Neural crest cell (in vitro differentiated cells): ENCODE data around the gene MARCHF9. TPM values are rescaled to one million over a fixed set of nuclear protein-coding genes. Genes with fewer than 3 reads are reported as not detected.
"Not testable (repeated sequence)": the region's sequence is repeated elsewhere in the genome, so short reads cannot be mapped to it uniquely, and the experiment has no call there.

ENCODE experiments used
- DNase-seq: peaks from one replicate; pipeline ENCODE4 v3.0.0; 2021; ENCODE audit warnings: low read depth, mixed read lengths, low spot score
- H3K27ac Mint-ChIP-seq: one replicate; pipeline ENCODE4 v1.8.0; 2021; ENCODE audit warnings: mild to moderate bottlenecking, mixed read lengths; ENCODE audit not compliant: unreplicated experiment
- H3K27me3 Mint-ChIP-seq: 2 replicates; pipeline ENCODE4 v1.8.0; 2021; ENCODE audit warnings: low read depth, mild to moderate bottlenecking, mixed read lengths
- H3K36me3 Mint-ChIP-seq: 2 replicates; pipeline ENCODE4 v1.8.0; 2021; ENCODE audit warnings: low read depth, mild to moderate bottlenecking, mixed read lengths
- H3K4me1 Mint-ChIP-seq: 2 replicates; pipeline ENCODE4 v1.8.0; 2021; ENCODE audit warnings: mixed read lengths
- H3K4me3 Mint-ChIP-seq: one replicate; pipeline ENCODE4 v1.8.0; 2021; ENCODE audit warnings: mild to moderate bottlenecking, mixed read lengths
- H3K9me3 Mint-ChIP-seq: 2 replicates; pipeline ENCODE4 v1.8.0; 2021; ENCODE audit warnings: mixed read lengths
- CTCF ChIP-seq: fragments of 200-600 bp; sonication (generic); conservative IDR thresholded peaks from 2 replicates; pipeline ENCODE4 v1.5.0; 2021; ENCODE audit warnings: antibody characterized with exemption, mild to moderate bottlenecking
- total RNA-seq: library from RNA; stranded (reverse); gene quantifications from 2 replicates; pipeline ENCODE4 v1.2.1, GENCODE V29; 2021

The MARCHF9 gene
- total RNA-seq, 1 donor from 2014 or later, result 18.8 TPM

DNA sequence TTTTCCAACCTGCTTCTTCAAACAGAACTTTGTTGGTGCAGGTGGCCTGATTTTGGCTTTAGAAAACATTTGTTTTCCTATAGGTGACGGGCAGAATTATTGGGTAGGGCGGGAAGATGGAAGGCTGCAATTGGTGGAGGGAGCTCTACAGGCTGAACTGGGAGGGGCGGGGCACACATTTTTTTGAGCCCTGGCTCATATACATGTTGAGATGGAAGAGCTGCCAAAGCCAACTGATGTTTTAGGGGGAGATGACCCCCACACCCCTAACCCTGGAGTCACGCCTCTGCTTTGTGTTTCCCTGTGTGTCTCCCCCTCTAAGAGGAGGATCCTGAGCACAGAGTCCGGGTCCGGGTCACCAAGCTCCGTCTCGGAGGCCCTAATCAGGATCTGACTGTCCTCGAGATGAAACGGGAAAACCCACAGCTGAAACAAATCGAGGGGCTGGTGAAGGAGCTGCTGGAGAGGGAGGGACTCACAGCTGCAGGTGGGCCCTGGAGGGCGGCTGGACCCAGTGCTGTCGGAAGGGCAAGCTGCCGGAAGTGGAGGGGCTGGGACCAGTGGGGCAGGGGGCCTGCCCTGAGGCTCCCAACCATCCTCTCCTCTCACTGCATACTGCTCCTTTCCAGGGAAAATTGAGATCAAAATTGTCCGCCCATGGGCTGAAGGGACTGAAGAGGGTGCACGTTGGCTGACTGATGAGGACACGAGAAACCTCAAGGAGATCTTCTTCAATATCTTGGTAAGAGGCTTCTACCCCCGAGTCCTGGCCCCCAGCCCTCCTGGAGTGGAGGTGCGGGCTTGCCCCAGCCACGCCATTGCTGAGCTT is 34.9 kb upstream of the MARCHF9 start:
- peaks cover 15% of the 10 kb centered on the region for H3K36me3 Mint-ChIP-seq
- H3K27me3 Mint-ChIP-seq, result peaks cover 24% of the 10 kb centered on the region
- DNase-seq, result no peak
- H3K27ac Mint-ChIP-seq, result no peak overlapping the region
- no peaks in the 10 kb centered on the region for H3K4me1 Mint-ChIP-seq
- H3K9me3 Mint-ChIP-seq, result no peaks in the 10 kb centered on the region
- H3K4me3 Mint-ChIP-seq, result no peak overlapping the region
- TF ChIP-seq CTCF, result no peak

GRCh38 chr12:57720606-57721595 is 34.0 kb upstream of the MARCHF9 start:
- Mint-ChIP-seq H3K4me3 (no peak overlapping the region), H3K36me3 (peaks cover 12% of the 10 kb centered on the region), H3K27me3 (peaks cover 31% of the 10 kb centered on the region), H3K27ac (peak overlapping the region; percentile 6), H3K9me3 (no peaks in the 10 kb centered on the region), H3K4me1 (peaks cover under 1% of the 10 kb centered on the region)
- no peak for DNase-seq
- TF ChIP-seq CTCF, result no peak

DNA sequence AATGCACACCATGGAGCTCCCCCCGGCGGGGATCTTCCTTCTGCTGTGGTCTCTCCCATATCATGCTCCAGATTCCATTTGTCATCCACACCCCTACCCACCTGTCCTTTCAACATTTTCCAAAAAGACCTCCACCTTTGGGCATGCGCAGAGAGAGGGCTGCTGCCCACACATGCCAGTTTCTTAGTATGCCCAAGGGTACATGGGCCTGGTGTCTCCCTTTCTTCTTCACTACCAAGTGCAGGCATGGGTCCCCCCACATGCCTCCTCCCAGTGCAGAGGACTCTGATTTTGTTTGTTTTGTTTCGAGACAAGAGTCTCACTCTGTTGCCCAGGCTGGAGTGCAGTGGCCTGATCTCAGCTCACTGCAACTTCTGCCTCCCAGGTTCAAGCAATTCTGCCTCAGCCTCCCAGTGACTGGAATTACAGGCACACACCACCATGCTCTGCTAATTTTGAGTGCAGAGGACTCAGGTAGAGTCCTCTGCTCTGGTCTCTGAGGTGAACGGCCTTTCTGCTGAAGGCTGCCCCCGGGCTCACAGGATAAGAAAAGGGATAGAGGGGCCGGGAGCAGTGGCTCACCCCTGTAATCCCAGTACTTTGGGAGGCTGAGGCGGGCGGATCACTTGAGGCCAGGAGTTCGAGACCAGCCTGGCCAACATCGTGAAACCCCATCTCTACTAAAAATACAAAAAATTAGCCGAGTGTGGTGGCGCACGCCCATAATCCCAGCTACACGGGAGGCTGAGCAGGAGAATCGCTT is 32.9 kb upstream of the MARCHF9 start:
- H3K36me3 Mint-ChIP-seq, result peaks cover 11% of the 10 kb centered on the region
- peaks cover 41% of the 10 kb centered on the region for H3K27me3 Mint-ChIP-seq
- H3K4me3 Mint-ChIP-seq, H3K9me3 Mint-ChIP-seq, DNase-seq, H3K27ac Mint-ChIP-seq, H3K4me1 Mint-ChIP-seq: not testable (repeated sequence)

GRCh38 chr12:57722716-57723629 is 31.9 kb upstream of the MARCHF9 start:
- H3K4me3 Mint-ChIP-seq, result no peak overlapping the region
- peaks cover 8% of the 10 kb centered on the region for H3K4me1 Mint-ChIP-seq
- no peak for TF ChIP-seq CTCF
- peaks cover 10% of the 10 kb centered on the region for H3K36me3 Mint-ChIP-seq
- no peak overlapping the region for H3K27ac Mint-ChIP-seq
- no peak for DNase-seq
- H3K27me3 Mint-ChIP-seq, result peaks cover 50% of the 10 kb centered on the region
- H3K9me3 Mint-ChIP-seq, result no peaks in the 10 kb centered on the region

GRCh38 chr12:57723630-57723962 is 31.3 kb upstream of the MARCHF9 start:
- Mint-ChIP-seq H3K27ac (no peak overlapping the region), H3K36me3 (peaks cover 8% of the 10 kb centered on the region), H3K27me3 (peaks cover 57% of the 10 kb centered on the region), H3K4me3 (no peak overlapping the region), H3K4me1 (peaks cover 8% of the 10 kb centered on the region), H3K9me3 (no peaks in the 10 kb centered on the region)
- no peak for TF ChIP-seq CTCF
- DNase-seq, result no peak
